ENCODE results near the gene SUPT3H. TPM values are rescaled to one million over a fixed set of nuclear protein-coding genes. Genes with fewer than 3 reads are reported as not detected.

The SUPT3H gene
- polyA plus RNA-seq, 3 donors: 2.4 to 3.5 (median 2.5) TPM

DNA sequence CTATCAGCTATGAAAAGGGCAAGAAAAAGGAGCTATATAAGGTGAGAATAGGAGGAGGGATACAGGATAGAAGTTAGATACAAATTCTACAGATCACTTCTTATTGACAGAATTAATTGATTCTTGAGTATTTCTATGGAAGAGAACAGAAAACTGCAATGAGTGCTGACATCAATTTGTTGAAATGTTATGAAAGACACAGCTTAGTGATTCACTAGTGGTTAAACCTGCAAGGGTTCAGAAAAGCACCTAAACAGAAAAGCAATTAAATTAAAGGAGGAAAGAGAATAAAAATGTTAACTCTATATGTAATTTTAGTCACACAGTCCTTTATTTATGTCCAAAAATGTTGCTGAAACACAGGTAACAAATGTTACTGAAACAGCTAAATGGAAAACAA, 304.0 kb downstream of the SUPT3H start:
- no peaks in the 10 kb centered on the region for H3K27me3 Mint-ChIP-seq (ENCODE audit: low read depth in 3 of 3)
- no peak overlapping the region for H3K4me3 ChIP-seq (replicated peaks in 1 of 3; ENCODE audit: low read depth in 2 of 3, low read length in 3 of 3)

DNA sequence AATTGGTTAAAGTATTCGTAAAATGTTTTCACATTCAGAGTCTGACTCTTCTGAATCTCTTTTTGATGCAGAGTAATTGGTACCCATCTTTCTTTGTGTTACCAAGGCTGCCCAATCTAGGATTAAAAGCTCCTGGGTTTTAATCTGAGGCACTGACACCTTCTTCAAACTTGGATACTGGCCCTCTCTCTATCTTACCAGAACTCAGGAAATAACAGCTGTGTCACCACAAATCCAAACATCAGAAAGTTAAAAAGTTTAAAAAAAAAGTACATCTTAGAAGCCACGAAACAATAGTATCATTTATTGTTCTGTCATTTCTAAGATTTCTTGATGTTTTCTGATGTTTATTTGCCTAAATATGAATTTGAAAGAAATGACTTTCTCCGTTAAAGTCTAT, 305.1 kb downstream of the SUPT3H start:
- no CpG with 5 or more reads among the region's 3 CpGs for WGBS (ENCODE audit: insufficient coverage)
- H2AFZ ChIP-seq (ENCODE audit: insufficient read depth, low read depth, low read length, poor library complexity, severe bottlenecking): no peak overlapping the region
- no peak for DNase-seq

More for the DNA sequence above, 304.0 kb downstream of the SUPT3H start:
- Mint-ChIP-seq H3K27ac (no peak overlapping the region), H3K9me3 (peaks cover 4 to 13% (median 10%) of the 10 kb centered on the region in 7 donors), H3K4me3 (no peak overlapping the region), H3K4me1 (peaks cover 13% of the 10 kb centered on the region), H3K36me3 (no peaks in the 10 kb centered on the region)
- Histone ChIP-seq H3K36me3 (replicated peaks in 1 of 2; ENCODE audit: control insufficient read depth in 1 of 2, insufficient read depth in 2 of 2, low read length in 2 of 2) (no peaks in the 10 kb centered on the region), H3K79me2 (ENCODE audit: insufficient read depth, low read length) (no peaks in the 10 kb centered on the region), H3K27me3 (ENCODE audit: control insufficient read depth in 2 of 2, insufficient read depth in 2 of 2, low read length in 2 of 2) (no peaks in the 10 kb centered on the region), H3K9ac (ENCODE audit: insufficient read depth, low read length, poor library complexity, severe bottlenecking) (no peak overlapping the region), H4K20me1 (ENCODE audit: insufficient read depth, low read length) (no peaks in the 10 kb centered on the region), H3K27ac (ENCODE audit: low read depth in 1 of 2, low read length in 2 of 2) (no peak overlapping the region), H3K4me2 (replicated peaks; ENCODE audit: extremely low read depth, low read length, poor library complexity, severe bottlenecking) (no peak overlapping the region), H3K9me3 (replicated peaks in 1 of 2; ENCODE audit: control insufficient read depth in 1 of 2, insufficient read depth in 1 of 2, low read length in 2 of 2) (peaks cover 1 to 6% of the 10 kb centered on the region in 2 donors), H2AFZ (ENCODE audit: insufficient read depth, low read depth, low read length, poor library complexity, severe bottlenecking) (no peak overlapping the region), H3K4me1 (ENCODE audit: control insufficient read depth in 1 of 2, insufficient read depth in 2 of 2, low read length in 2 of 2) (peaks cover 2 to 12% of the 10 kb centered on the region in 2 donors)
- DNase-seq: no peak
- TF ChIP-seq, protein P1, sequence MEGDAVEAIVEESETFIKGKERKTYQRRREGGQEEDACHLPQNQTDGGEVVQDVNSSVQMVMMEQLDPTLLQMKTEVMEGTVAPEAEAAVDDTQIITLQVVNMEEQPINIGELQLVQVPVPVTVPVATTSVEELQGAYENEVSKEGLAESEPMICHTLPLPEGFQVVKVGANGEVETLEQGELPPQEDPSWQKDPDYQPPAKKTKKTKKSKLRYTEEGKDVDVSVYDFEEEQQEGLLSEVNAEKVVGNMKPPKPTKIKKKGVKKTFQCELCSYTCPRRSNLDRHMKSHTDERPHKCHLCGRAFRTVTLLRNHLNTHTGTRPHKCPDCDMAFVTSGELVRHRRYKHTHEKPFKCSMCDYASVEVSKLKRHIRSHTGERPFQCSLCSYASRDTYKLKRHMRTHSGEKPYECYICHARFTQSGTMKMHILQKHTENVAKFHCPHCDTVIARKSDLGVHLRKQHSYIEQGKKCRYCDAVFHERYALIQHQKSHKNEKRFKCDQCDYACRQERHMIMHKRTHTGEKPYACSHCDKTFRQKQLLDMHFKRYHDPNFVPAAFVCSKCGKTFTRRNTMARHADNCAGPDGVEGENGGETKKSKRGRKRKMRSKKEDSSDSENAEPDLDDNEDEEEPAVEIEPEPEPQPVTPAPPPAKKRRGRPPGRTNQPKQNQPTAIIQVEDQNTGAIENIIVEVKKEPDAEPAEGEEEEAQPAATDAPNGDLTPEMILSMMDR (IDR thresholded peaks at IDR 0.05): no peak
- intact Hi-C loops (cut with micrococcal nuclease): no loop called here

More for the DNA sequence above, 305.1 kb downstream of the SUPT3H start:
- peaks cover 0 to 2% (median under 1%) of the 10 kb centered on the region in 7 donors for H3K9me3 Mint-ChIP-seq
- no peaks in the 10 kb centered on the region for H4K20me1 ChIP-seq (ENCODE audit: insufficient read depth, low read length)
- H3K27ac ChIP-seq (ENCODE audit: low read depth in 1 of 2, low read length in 2 of 2): no peak overlapping the region
- H3K4me2 ChIP-seq (replicated peaks; ENCODE audit: extremely low read depth, low read length, poor library complexity, severe bottlenecking): no peak overlapping the region
- no peaks in the 10 kb centered on the region for H3K36me3 Mint-ChIP-seq
- H3K4me1 ChIP-seq (ENCODE audit: control insufficient read depth in 1 of 2, insufficient read depth in 2 of 2, low read length in 2 of 2): peaks cover 2 to 12% of the 10 kb centered on the region in 2 donors
- peak overlapping the region in 1 of 7 donors; percentile 34 for H3K27ac Mint-ChIP-seq
- no peaks in the 10 kb centered on the region for H3K27me3 ChIP-seq (ENCODE audit: control insufficient read depth in 2 of 2, insufficient read depth in 2 of 2, low read length in 2 of 2)
- H3K36me3 ChIP-seq (replicated peaks in 1 of 2; ENCODE audit: control insufficient read depth in 1 of 2, insufficient read depth in 2 of 2, low read length in 2 of 2): no peaks in the 10 kb centered on the region
- TF ChIP-seq, protein P1 (IDR thresholded peaks at IDR 0.05): no peak
- H3K79me2 ChIP-seq (ENCODE audit: insufficient read depth, low read length): no peaks in the 10 kb centered on the region
- intact Hi-C loops (cut with micrococcal nuclease): no loop called here
- no peak overlapping the region for H3K9ac ChIP-seq (ENCODE audit: insufficient read depth, low read length, poor library complexity, severe bottlenecking)
- H3K9me3 ChIP-seq (replicated peaks in 1 of 2; ENCODE audit: control insufficient read depth in 1 of 2, insufficient read depth in 1 of 2, low read length in 2 of 2): no peaks in the 10 kb centered on the region
- H3K4me3 Mint-ChIP-seq: no peak overlapping the region
- H3K27me3 Mint-ChIP-seq (ENCODE audit: low read depth in 3 of 3): no peaks in the 10 kb centered on the region
- H3K4me3 ChIP-seq (replicated peaks in 1 of 3; ENCODE audit: low read depth in 2 of 3, low read length in 3 of 3): no peak overlapping the region
- H3K4me1 Mint-ChIP-seq: peaks cover 13% of the 10 kb centered on the region
